Neural cell (in vitro differentiated cells): ENCODE results near the gene TMPRSS2. TPM values are rescaled to one million over a fixed set of nuclear protein-coding genes. Genes with fewer than 3 reads are reported as not detected.

Experiments used
- H2AFZ ChIP-seq: fragments of 200-600, 300-800 bp; sonication (generic), shearing (Covaris generic); 2 replicates; pipeline ENCODE4 v1.6.0; 2014; ENCODE audit warnings: low read depth, mild to moderate bottlenecking, antibody characterized with exemption, low read length, moderate library complexity
- H3F3A ChIP-seq: fragments of 200-600 bp; shearing (Covaris generic); 2 replicates; pipeline ENCODE4 v1.6.1; 2016; ENCODE audit warnings: mild to moderate bottlenecking, moderate library complexity, mixed read lengths, antibody characterized with exemption, low read length; ENCODE audit not compliant: insufficient read depth, poor library complexity, severe bottlenecking
- H3K27ac ChIP-seq: fragments of 200-600, 300-800 bp; sonication (generic), shearing (Covaris generic); 2 replicates; pipeline ENCODE4 v1.5.1; 2014; ENCODE audit warnings: mild to moderate bottlenecking, low read length, moderate library complexity
- H3K27me3 ChIP-seq: fragments of 300-800, 200-600 bp; sonication (generic), shearing (Covaris generic); 2 replicates; pipeline ENCODE4 v1.6.0; 2014; ENCODE audit warnings: mild to moderate bottlenecking, low read depth, low read length, moderate library complexity; ENCODE audit not compliant: insufficient read depth
- H3K36me3 ChIP-seq: fragments of 300-800, 200-600 bp; sonication (generic), shearing (Covaris generic); 2 replicates; pipeline ENCODE4 v1.5.1; 2014; ENCODE audit warnings: mild to moderate bottlenecking, antibody characterized with exemption, low read length, moderate library complexity; ENCODE audit not compliant: insufficient read depth
- H3K4me2 ChIP-seq: fragments of 300-800, 200-600 bp; sonication (generic), shearing (Covaris generic); 2 replicates; pipeline ENCODE4 v1.6.0; 2014; ENCODE audit warnings: mild to moderate bottlenecking, low read length
- H3K4me3 ChIP-seq: fragments of 300-800, 200-600 bp; sonication (generic), shearing (Covaris generic); 2 replicates; pipeline ENCODE4 v1.5.1; 2014; ENCODE audit warnings: mild to moderate bottlenecking, low read length, moderate library complexity
- H3K79me2 ChIP-seq: fragments of 200-600 bp; shearing (Covaris generic); replicated peaks from 2 replicates; pipeline ENCODE4 v1.6.0; 2014; ENCODE audit warnings: mild to moderate bottlenecking, low read length, moderate library complexity; ENCODE audit not compliant: insufficient read depth
- H3K9ac ChIP-seq: fragments of 300-800, 200-600 bp; sonication (generic), shearing (Covaris generic); 2 replicates; pipeline ENCODE4 v1.6.1; 2016; ENCODE audit warnings: mild to moderate bottlenecking, low read length, mixed read lengths
- H3K9me2 ChIP-seq: fragments of 200-600 bp; shearing (Covaris generic); 2 replicates; pipeline ENCODE4 v1.6.1; 2016; ENCODE audit warnings: mild to moderate bottlenecking, low read length, mixed read lengths; ENCODE audit not compliant: insufficient read depth
- H3K9me3 ChIP-seq: fragments of 200-600, 300-800 bp; sonication (generic), shearing (Covaris generic); 2 replicates; pipeline ENCODE4 v1.6.1; 2016; ENCODE audit warnings: mild to moderate bottlenecking, mixed run types, low read length, moderate library complexity, mixed read lengths
- H4K20me1 ChIP-seq: fragments of 200-600 bp; shearing (Covaris generic); 2 replicates; pipeline ENCODE4 v1.6.1; 2016; ENCODE audit warnings: mild to moderate bottlenecking, mixed run types; ENCODE audit not compliant: insufficient read depth
- CTCF ChIP-seq: fragments of 450-650 bp; IDR thresholded peaks from 2 replicates; pipeline ENCODE4 v1.5.1; 2014; ENCODE audit warnings: antibody characterized with exemption, mild to moderate bottlenecking, moderate library complexity; ENCODE audit not compliant: poor library complexity, severe bottlenecking
- EP300 ChIP-seq: fragments of 450-650 bp; conservative IDR thresholded peaks from 2 replicates; pipeline ENCODE4 v1.6.1; 2014; ENCODE audit warnings: antibody characterized with exemption, mild to moderate bottlenecking, moderate library complexity; ENCODE audit not compliant: poor library complexity, severe bottlenecking
- EZH2 ChIP-seq: fragments of 200-600, 300-800 bp; shearing (Covaris generic), sonication (generic); IDR thresholded peaks from 2 replicates; pipeline ENCODE4 v1.6.1; 2014; ENCODE audit warnings: antibody characterized with exemption, low read length, borderline replicate concordance, mild to moderate bottlenecking; ENCODE audit not compliant: insufficient read depth, poor library complexity, severe bottlenecking
- MXI1 ChIP-seq: fragments of 450-650 bp; conservative IDR thresholded peaks from 2 replicates; pipeline ENCODE4 v1.6.1; 2014; ENCODE audit warnings: antibody characterized with exemption, mild to moderate bottlenecking; ENCODE audit not compliant: poor library complexity, severe bottlenecking
- POLR2AphosphoS5 ChIP-seq: IDR thresholded peaks from 2 replicates; pipeline ENCODE4 v1.6.1; 2012
- RAD21 ChIP-seq: fragments of 450-650 bp; conservative IDR thresholded peaks from 2 replicates; pipeline ENCODE4 v1.6.1; 2014; ENCODE audit warnings: antibody characterized with exemption, mild to moderate bottlenecking, moderate library complexity
- REST ChIP-seq: IDR thresholded peaks from 2 replicates; pipeline ENCODE4 v1.6.1; 2012; ENCODE audit warnings: borderline replicate concordance
- SMC3 ChIP-seq: fragments of 450-650 bp; conservative IDR thresholded peaks from 2 replicates; pipeline ENCODE4 v1.6.1; 2014; ENCODE audit warnings: antibody characterized with exemption, mild to moderate bottlenecking, moderate library complexity; ENCODE audit not compliant: poor library complexity
- TAF1 ChIP-seq: IDR thresholded peaks from 2 replicates; pipeline ENCODE4 v1.6.1; 2012; ENCODE audit warnings: low read depth
- polyA plus RNA-seq: library from polyadenylated mRNA; depleted of rRNA; stranded (reverse); fragments of >200 nt; gene quantifications from 2 replicates; pipeline ENCODE4 v1.2.3, GENCODE V29; 2014

Gene TMPRSS2
- polyA plus RNA-seq, 1 donor from 2014 or later, result not detected

GRCh38 chr21:41442481-41443186, 65.3 kb downstream of the TMPRSS2 start (continued):
- no peak for TF ChIP-seq RAD21
- TF ChIP-seq POLR2AphosphoS5, result no peak
- no peak for TF ChIP-seq SMC3

GRCh38 chr21:41441546-41441945, 66.4 kb downstream of the TMPRSS2 start:
- Histone ChIP-seq H3K9me2 (no peaks in the 10 kb centered on the region), H3K79me2 (no peaks in the 10 kb centered on the region), H3K27ac (no peak overlapping the region), H3K9ac (no peak overlapping the region), H3K27me3 (no peaks in the 10 kb centered on the region), H2AFZ (no peak overlapping the region), H3F3A (no peaks in the 10 kb centered on the region), H4K20me1 (no peaks in the 10 kb centered on the region), H3K4me3 (no peak overlapping the region), H3K4me2 (no peak overlapping the region), H3K9me3 (no peaks in the 10 kb centered on the region), H3K36me3 (no peaks in the 10 kb centered on the region)
- TF ChIP-seq RAD21 (no peak), TAF1 (no peak), REST (no peak), EZH2 (no peak), EP300 (no peak), SMC3 (no peak), MXI1 (no peak), CTCF (no peak)

GRCh38 chr21:41439248-41439647, 68.7 kb downstream of the TMPRSS2 start:
- no peak overlapping the region for H2AFZ ChIP-seq
- no peak overlapping the region for H3K9ac ChIP-seq
- no peaks in the 10 kb centered on the region for H3F3A ChIP-seq
- no peaks in the 10 kb centered on the region for H3K79me2 ChIP-seq
- no peak overlapping the region for H3K4me3 ChIP-seq
- no peaks in the 10 kb centered on the region for H3K36me3 ChIP-seq
- no peaks in the 10 kb centered on the region for H3K27me3 ChIP-seq
- H4K20me1 ChIP-seq, result no peaks in the 10 kb centered on the region
- H3K9me2 ChIP-seq, result no peaks in the 10 kb centered on the region
- no peak overlapping the region for H3K27ac ChIP-seq
- no peak overlapping the region for H3K4me2 ChIP-seq
- TF ChIP-seq EZH2 (no peak), SMC3 (no peak), RAD21 (no peak), MXI1 (no peak), TAF1 (no peak), CTCF (no peak), EP300 (no peak), REST (no peak), POLR2AphosphoS5 (no peak)
- H3K9me3 ChIP-seq, result no peaks in the 10 kb centered on the region
